Mesendoderm (in vitro differentiated cells): ENCODE data around the gene NME8.

Source experiments
- DNase-seq: peaks from one replicate; pipeline ENCODE4 v3.0.0; 2013
- H2AK5ac ChIP-seq: 2 replicates; pipeline ENCODE4 v1.6.1; 2013; ENCODE audit warnings: low read length, inconsistent platforms
- H2BK120ac ChIP-seq: 2 replicates; pipeline ENCODE4 v1.6.1; 2013; ENCODE audit warnings: low read depth, mild to moderate bottlenecking, low read length, moderate library complexity, mixed read lengths
- H2BK15ac ChIP-seq: replicated peaks from 2 replicates; pipeline ENCODE4 v1.6.1; 2013; ENCODE audit warnings: low read depth, mild to moderate bottlenecking, moderate library complexity
- H2BK5ac ChIP-seq: 2 replicates; pipeline ENCODE4 v1.6.1; 2013; ENCODE audit warnings: low read length, inconsistent platforms
- H3K18ac ChIP-seq: 2 replicates; pipeline ENCODE4 v1.6.1; 2013; ENCODE audit warnings: mild to moderate bottlenecking, low read length, mixed read lengths
- H3K23ac ChIP-seq: one replicate; pipeline ENCODE4 v1.6.1; 2013; ENCODE audit warnings: low read length
- H3K27ac ChIP-seq: 2 replicates; pipeline ENCODE4 v1.5.1; 2013; ENCODE audit warnings: low read depth, mild to moderate bottlenecking, inconsistent platforms, low read length, moderate library complexity
- H3K27me3 ChIP-seq: 2 replicates; pipeline ENCODE4 v1.6.1; 2013; ENCODE audit warnings: low read length, control low read depth, mild to moderate bottlenecking, inconsistent platforms; ENCODE audit not compliant: insufficient read depth, poor library complexity
- H3K36me3 ChIP-seq: 2 replicates; pipeline ENCODE4 v1.6.1; 2013; ENCODE audit warnings: low read length, inconsistent platforms; ENCODE audit not compliant: control insufficient read depth, insufficient read depth
- H3K4ac ChIP-seq: one replicate; pipeline ENCODE4 v1.6.1; 2013; ENCODE audit warnings: low read depth, mild to moderate bottlenecking, low read length, moderate library complexity
- H3K4me1 ChIP-seq: 2 replicates; pipeline ENCODE4 v1.6.1; 2013; ENCODE audit warnings: low read depth, low read length, inconsistent platforms; ENCODE audit not compliant: control insufficient read depth
- H3K4me2 ChIP-seq: 2 replicates; pipeline ENCODE4 v1.6.1; 2013; ENCODE audit warnings: low read length
- H3K4me3 ChIP-seq: 2 replicates; pipeline ENCODE4 v1.5.1; 2013; ENCODE audit warnings: mild to moderate bottlenecking, low read length
- H3K56ac ChIP-seq: one replicate; pipeline ENCODE4 v1.6.1; 2013; ENCODE audit warnings: low read length
- H3K79me1 ChIP-seq: 2 replicates; pipeline ENCODE4 v1.6.1; 2013; ENCODE audit warnings: low read length, inconsistent platforms
- H3K79me2 ChIP-seq: 2 replicates; pipeline ENCODE4 v1.6.1; 2013; ENCODE audit warnings: mild to moderate bottlenecking, low read length; ENCODE audit not compliant: control insufficient read depth, insufficient read depth
- H3K9ac ChIP-seq: 2 replicates; pipeline ENCODE4 v1.6.1; 2013; ENCODE audit warnings: low read length, inconsistent platforms
- H4K5ac ChIP-seq: one replicate; pipeline ENCODE4 v1.6.1; 2013; ENCODE audit warnings: low read length
- H4K8ac ChIP-seq: one replicate; pipeline ENCODE4 v1.6.1; 2013; ENCODE audit warnings: low read depth, mild to moderate bottlenecking, control low read depth, low read length, moderate library complexity
- WGBS: extraction: QIAGEN DNeasy Blood & Tissue Kit; methylation state at CpG from one replicate; pipeline ENCODE4 v1.1.7; 2013; ENCODE audit warnings: low lambda C conversion rate, missing lambda C conversion rate; ENCODE audit not compliant: insufficient coverage; ENCODE audit errors: extremely low coverage; 5-methylcytosine and 5-hydroxymethylcytosine counted together

NME8 gene

GRCh38 chr7:37944737-37945054 lies 96.3 kb downstream of the NME8 start:
- no CpG with 5 or more reads among the region's 2 CpGs for WGBS

GRCh38 chr7:37945336-37945735 lies 96.9 kb downstream of the NME8 start:
- Histone ChIP-seq H3K79me1 (no peaks in the 10 kb centered on the region), H3K18ac (no peak overlapping the region), H3K23ac (no peak overlapping the region), H3K27ac (no peak overlapping the region), H3K9ac (no peak overlapping the region), H2BK120ac (no peak overlapping the region), H3K4me1 (no peaks in the 10 kb centered on the region), H3K56ac (no peak overlapping the region), H4K8ac (no peak overlapping the region), H2AK5ac (no peak overlapping the region), H3K36me3 (no peaks in the 10 kb centered on the region), H4K5ac (no peak overlapping the region), H2BK5ac (no peak overlapping the region), H2BK15ac (no peak overlapping the region), H3K27me3 (no peaks in the 10 kb centered on the region), H3K4me2 (no peak overlapping the region), H3K4ac (no peak overlapping the region), H3K4me3 (no peak overlapping the region), H3K79me2 (no peaks in the 10 kb centered on the region)
- peak; percentile 22 for DNase-seq
- no CpG with 5 or more reads among the region's 4 CpGs for WGBS

More at GRCh38 chr7:37944737-37945054, 96.3 kb downstream of the NME8 start:
- no peak overlapping the region for H3K18ac ChIP-seq
- no peaks in the 10 kb centered on the region for H3K79me2 ChIP-seq
- H3K23ac ChIP-seq = no peak overlapping the region
- no peak overlapping the region for H3K4me3 ChIP-seq
- no peak overlapping the region for H3K27ac ChIP-seq
- no peak overlapping the region for H4K8ac ChIP-seq
- no peak overlapping the region for H4K5ac ChIP-seq
- H3K4ac ChIP-seq = no peak overlapping the region
- H3K36me3 ChIP-seq = no peaks in the 10 kb centered on the region
- DNase-seq = no peak
- no peak overlapping the region for H3K56ac ChIP-seq
- no peak overlapping the region for H3K9ac ChIP-seq
- no peak overlapping the region for H2AK5ac ChIP-seq
- H3K79me1 ChIP-seq = no peaks in the 10 kb centered on the region
- H3K4me2 ChIP-seq = no peak overlapping the region
- no peak overlapping the region for H2BK5ac ChIP-seq
- H2BK120ac ChIP-seq = no peak overlapping the region
- H2BK15ac ChIP-seq = no peak overlapping the region
- no peaks in the 10 kb centered on the region for H3K27me3 ChIP-seq
- no peaks in the 10 kb centered on the region for H3K4me1 ChIP-seq

- Histone ChIP-seq H3K4me1 (no peaks in the 10 kb centered on the region), H2AK5ac (no peak overlapping the region), H3K27ac (no peak overlapping the region), H2BK15ac (no peak overlapping the region), H3K23ac (no peak overlapping the region), H3K79me1 (no peaks in the 10 kb centered on the region), H3K4me3 (no peak overlapping the region), H3K18ac (no peak overlapping the region), H3K36me3 (no peaks in the 10 kb centered on the region), H3K79me2 (no peaks in the 10 kb centered on the region), H3K4me2 (no peak overlapping the region), H3K9ac (no peak overlapping the region), H2BK5ac (no peak overlapping the region), H3K27me3 (no peaks in the 10 kb centered on the region), H4K8ac (no peak overlapping the region), H4K5ac (no peak overlapping the region), H3K56ac (no peak overlapping the region), H3K4ac (no peak overlapping the region), H2BK120ac (no peak overlapping the region)
- DNase-seq = no peak
- WGBS = no CpG with 5 or more reads among the region's 7 CpGs
These were observed 98.9 kb downstream of the NME8 start for GRCh38 chr7:37947138-37947940.

- no peaks in the 10 kb centered on the region for H3K79me2 ChIP-seq
- WGBS = no CpG with 5 or more reads among the region's 7 CpGs
- no peak overlapping the region for H3K4me2 ChIP-seq
- H3K4me3 ChIP-seq = no peak overlapping the region
- H4K8ac ChIP-seq = no peak overlapping the region
- DNase-seq = no peak
- H3K18ac ChIP-seq = no peak overlapping the region
- H3K27me3 ChIP-seq = no peaks in the 10 kb centered on the region
- no peaks in the 10 kb centered on the region for H3K79me1 ChIP-seq
- H3K36me3 ChIP-seq = no peaks in the 10 kb centered on the region
- H3K4me1 ChIP-seq = no peaks in the 10 kb centered on the region
- no peak overlapping the region for H3K27ac ChIP-seq
- H2BK120ac ChIP-seq = no peak overlapping the region
- no peak overlapping the region for H4K5ac ChIP-seq
- no peak overlapping the region for H2BK5ac ChIP-seq
- H2BK15ac ChIP-seq = no peak overlapping the region
- no peak overlapping the region for H2AK5ac ChIP-seq
- H3K56ac ChIP-seq = no peak overlapping the region
- no peak overlapping the region for H3K23ac ChIP-seq
- H3K9ac ChIP-seq = no peak overlapping the region
- no peak overlapping the region for H3K4ac ChIP-seq
These were observed 99.5 kb downstream of the NME8 start for GRCh38 chr7:37947941-37948210.
